Esophagus squamous epithelium (tissue), 4 donors: ENCODE data around the gene CYP4F22.
"Not testable (repeated sequence)": the region's sequence is repeated elsewhere in the genome, so short reads cannot be mapped to it uniquely, and the experiment has no call there.

ENCODE experiments used
- POLR2A ChIP-seq, 4 donors: fragments of 450-650 bp; IDR thresholded peaks; one replicate each; pipeline ENCODE4 v1.6.1; 2017; ENCODE audit warnings: antibody characterized with exemption in 4 of 4, mild to moderate bottlenecking in 4 of 4, moderate library complexity in 3 of 4
- TF ChIP-seq, protein P1 (sequence below), 6 experiments: fragments of 450-650 bp in 4 of 6; fragments of 200-600 bp in 2 of 6; sonication (generic) in 2 of 6; IDR thresholded peaks; one replicate each; pipeline ENCODE4 v1.5.1; 2016 to 2019; ENCODE audit warnings: antibody characterized with exemption in 6 of 6, mild to moderate bottlenecking in 4 of 6, moderate library complexity in 4 of 6

- TF ChIP-seq, protein P1, sequence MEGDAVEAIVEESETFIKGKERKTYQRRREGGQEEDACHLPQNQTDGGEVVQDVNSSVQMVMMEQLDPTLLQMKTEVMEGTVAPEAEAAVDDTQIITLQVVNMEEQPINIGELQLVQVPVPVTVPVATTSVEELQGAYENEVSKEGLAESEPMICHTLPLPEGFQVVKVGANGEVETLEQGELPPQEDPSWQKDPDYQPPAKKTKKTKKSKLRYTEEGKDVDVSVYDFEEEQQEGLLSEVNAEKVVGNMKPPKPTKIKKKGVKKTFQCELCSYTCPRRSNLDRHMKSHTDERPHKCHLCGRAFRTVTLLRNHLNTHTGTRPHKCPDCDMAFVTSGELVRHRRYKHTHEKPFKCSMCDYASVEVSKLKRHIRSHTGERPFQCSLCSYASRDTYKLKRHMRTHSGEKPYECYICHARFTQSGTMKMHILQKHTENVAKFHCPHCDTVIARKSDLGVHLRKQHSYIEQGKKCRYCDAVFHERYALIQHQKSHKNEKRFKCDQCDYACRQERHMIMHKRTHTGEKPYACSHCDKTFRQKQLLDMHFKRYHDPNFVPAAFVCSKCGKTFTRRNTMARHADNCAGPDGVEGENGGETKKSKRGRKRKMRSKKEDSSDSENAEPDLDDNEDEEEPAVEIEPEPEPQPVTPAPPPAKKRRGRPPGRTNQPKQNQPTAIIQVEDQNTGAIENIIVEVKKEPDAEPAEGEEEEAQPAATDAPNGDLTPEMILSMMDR (IDR thresholded peaks at IDR 0.05), result not testable (repeated sequence)
- not testable (repeated sequence) for TF ChIP-seq POLR2A (IDR thresholded peaks at IDR 0.05)
Observed at GRCh38 chr19:15592506-15592905, 84.2 kb downstream of the CYP4F22 start.
